Keratinocyte (primary cell): ENCODE data around the gene FRAS1. TPM values are rescaled to one million over a fixed set of nuclear protein-coding genes. Genes with fewer than 3 reads are reported as not detected.
A peak's percentile ranks its signal among the peaks of the same experiment; 100 is the strongest.

Experiments used
- DNase-seq: peaks from one replicate; pipeline ENCODE4 v3.0.0-alpha.2; 2011; ENCODE audit warnings: low read depth, missing footprints, low spot score
- FAIRE-seq: peaks from 2 replicates; lab custom pipeline; 2011; peaks lifted over from hg19 to GRCh38; lab: Jason Lieb, UNC
- H2AFZ ChIP-seq: 2 replicates; pipeline ENCODE4 v1.6.0; 2012; ENCODE audit warnings: low read length, control low read depth, inconsistent platforms; ENCODE audit not compliant: control insufficient read depth
- H3K27ac ChIP-seq: 2 replicates; pipeline ENCODE4 v1.5.1; 2011; ENCODE audit warnings: low read length; ENCODE audit not compliant: control insufficient read depth, insufficient read depth
- H3K27me3 ChIP-seq: 3 replicates; pipeline ENCODE4 v1.6.0; 2011; ENCODE audit warnings: low read length; ENCODE audit not compliant: control insufficient read depth, insufficient read depth; ENCODE audit errors: extremely low read depth
- H3K36me3 ChIP-seq, 2 experiments: 2 replicates in 1 of 2; 3 replicates in 1 of 2; pipeline ENCODE4 v1.5.1; 2011; ENCODE audit warnings: low read length in 2 of 2, mild to moderate bottlenecking in 1 of 2; ENCODE audit not compliant: control insufficient read depth in 2 of 2, insufficient read depth in 2 of 2; ENCODE audit errors: extremely low read depth in 1 of 2
- H3K4me1 ChIP-seq: 3 replicates; pipeline ENCODE4 v1.5.1; 2011; ENCODE audit warnings: low read length; ENCODE audit not compliant: control insufficient read depth, insufficient read depth; ENCODE audit errors: extremely low read depth
- H3K4me2 ChIP-seq: 3 replicates; pipeline ENCODE4 v1.6.0; 2011; ENCODE audit warnings: low read depth, low read length; ENCODE audit not compliant: control insufficient read depth, insufficient read depth; ENCODE audit errors: extremely low read depth
- H3K4me3 ChIP-seq, 3 experiments: fragments of 200-600 bp in 1 of 3; sonication (generic) in 1 of 3; 2 replicates in 2 of 3; 3 replicates in 1 of 3; pipeline ENCODE4 v1.5.1; 2011 to 2016; ENCODE audit warnings: low read length in 3 of 3, mild to moderate bottlenecking in 3 of 3, control low read depth in 2 of 3, inconsistent platforms in 1 of 3, low read depth in 1 of 3, mixed read lengths in 1 of 3, mixed run types in 1 of 3, moderate library complexity in 1 of 3; ENCODE audit not compliant: control insufficient read depth in 2 of 3, insufficient read depth in 2 of 3; ENCODE audit errors: extremely low read depth in 1 of 3
- H3K79me2 ChIP-seq: 2 replicates; pipeline ENCODE4 v1.6.0; 2012; ENCODE audit warnings: low read length; ENCODE audit not compliant: control insufficient read depth, insufficient read depth
- H3K9ac ChIP-seq: 3 replicates; pipeline ENCODE4 v1.6.0; 2011; ENCODE audit warnings: low read length; ENCODE audit not compliant: control insufficient read depth, insufficient read depth; ENCODE audit errors: extremely low read depth
- H3K9me1 ChIP-seq: 3 replicates; pipeline ENCODE4 v1.6.0; 2011; ENCODE audit warnings: low read length; ENCODE audit not compliant: control insufficient read depth, insufficient read depth; ENCODE audit errors: extremely low read depth
- H3K9me3 ChIP-seq: 2 replicates; pipeline ENCODE4 v1.5.1; 2012; ENCODE audit warnings: low read depth, low read length; ENCODE audit not compliant: control insufficient read depth
- H4K20me1 ChIP-seq: 3 replicates; pipeline ENCODE4 v1.6.0; 2011; ENCODE audit warnings: low read length; ENCODE audit not compliant: control insufficient read depth, insufficient read depth; ENCODE audit errors: extremely low read depth
- CTCF ChIP-seq, 3 experiments: IDR thresholded peaks in 1 of 3; conservative IDR thresholded peaks in 1 of 3; optimal IDR thresholded peaks in 1 of 3; 2 replicates in 2 of 3; 3 replicates in 1 of 3; pipeline versions ENCODE3 to v1.5.1; 2011; ENCODE audit warnings: low read length in 3 of 3, mild to moderate bottlenecking in 3 of 3, moderate library complexity in 2 of 3, control low read depth in 1 of 3, inconsistent platforms in 1 of 3; ENCODE audit not compliant: insufficient read depth in 2 of 3; ENCODE audit errors: extremely low read depth in 1 of 3
- EZH2 ChIP-seq: IDR thresholded peaks from one replicate; pipeline ENCODE4 v1.6.1; 2012; ENCODE audit warnings: inconsistent platforms, mild to moderate bottlenecking, low read length, moderate library complexity
- dilution Hi-C: fragments of 300-500 bp; cut with MboI; formaldehyde crosslinking; loops from one replicate; pipeline ENCODE4 v1.7.0; 2020; ENCODE audit warnings: low sequenced_read_pairs; ENCODE audit not compliant: extremely low pct_ligation_motif_present
- polyA plus RNA-seq, 5 experiments: library from polyadenylated mRNA; depleted of rRNA in 3 of 5; stranded (reverse) in 3 of 5; stranded (forward) in 1 of 5; unstranded in 1 of 5; fragments of >200 nt; gene quantifications; 1 replicate in 1 of 5; 2 replicates in 3 of 5; 3 replicates in 1 of 5; pipeline versions ENCODE4 v1.2.1 to v1.2.3, GENCODE V29; 2011 to 2012; ENCODE audit warnings: missing spikeins in 2 of 5, low read depth in 1 of 5, low replicate concordance in 1 of 5

FRAS1 gene
- polyA plus RNA-seq, 1 donor (not counting 4 experiments of a cell fraction or from before 2014, with no cell fraction given), result 3.5 TPM

GRCh38 chr4:78532046-78532445, 474.9 kb downstream of the FRAS1 start:
- H3K36me3 ChIP-seq, result no peaks in the 10 kb centered on the region
- H3K27ac ChIP-seq, result no peak overlapping the region
- peaks cover 41% of the 10 kb centered on the region for H3K4me1 ChIP-seq
- TF ChIP-seq CTCF (optimal IDR thresholded peaks at IDR 0.05 in 1 of 3, IDR thresholded peaks at IDR 0.05 in 1 of 3, conservative IDR thresholded peaks at IDR 0.05 in 1 of 3; ENCODE audit: extremely low read depth in 1 of 3, insufficient read depth in 2 of 3, low read length in 3 of 3) (no peak), EZH2 (no peak)
- H3K27me3 ChIP-seq, result no peaks in the 10 kb centered on the region
- no peaks in the 10 kb centered on the region for H4K20me1 ChIP-seq
- no peaks in the 10 kb centered on the region for H3K79me2 ChIP-seq
- FAIRE-seq (no peak), DNase-seq (no peak)
- H3K9me3 ChIP-seq, result no peaks in the 10 kb centered on the region
- H3K4me3 ChIP-seq, result no peak overlapping the region
- no peak overlapping the region for H3K4me2 ChIP-seq
- H3K9me1 ChIP-seq, result no peaks in the 10 kb centered on the region
- dilution Hi-C loops, result no loop called here
- H2AFZ ChIP-seq, result peak overlapping the region; percentile 24
- no peak overlapping the region for H3K9ac ChIP-seq

- Histone ChIP-seq H3K27me3 (no peaks in the 10 kb centered on the region), H3K79me2 (no peaks in the 10 kb centered on the region), H4K20me1 (no peaks in the 10 kb centered on the region), H3K9ac (peak overlapping the region; percentile 49), H3K4me2 (no peak overlapping the region), H3K27ac (peak overlapping the region; percentile 68), H3K36me3 (no peaks in the 10 kb centered on the region), H3K4me1 (peaks cover 37% of the 10 kb centered on the region), H3K9me3 (no peaks in the 10 kb centered on the region), H2AFZ (no peak overlapping the region), H3K9me1 (no peaks in the 10 kb centered on the region), H3K4me3 (no peak overlapping the region)
- dilution Hi-C loops, result no loop called here
- TF ChIP-seq EZH2 (no peak), CTCF (optimal IDR thresholded peaks at IDR 0.05 in 1 of 3, IDR thresholded peaks at IDR 0.05 in 1 of 3, conservative IDR thresholded peaks at IDR 0.05 in 1 of 3; ENCODE audit: extremely low read depth in 1 of 3, insufficient read depth in 2 of 3, low read length in 3 of 3) (no peak)
- FAIRE-seq (no peak), DNase-seq (no peak)
Measured at GRCh38 chr4:78533854-78534253, 476.7 kb downstream of the FRAS1 start.
